Neural cell (in vitro differentiated cells): Measurements from ENCODE around the gene ADGRL3. TPM values are rescaled to one million over a fixed set of nuclear protein-coding genes. Genes with fewer than 3 reads are reported as not detected.

Source experiments
- H2AFZ ChIP-seq: fragments of 200-600, 300-800 bp; sonication (generic), shearing (Covaris generic); 2 replicates; pipeline ENCODE4 v1.6.0; 2014; ENCODE audit warnings: low read depth, mild to moderate bottlenecking, antibody characterized with exemption, low read length, moderate library complexity
- H3F3A ChIP-seq: fragments of 200-600 bp; shearing (Covaris generic); 2 replicates; pipeline ENCODE4 v1.6.1; 2016; ENCODE audit warnings: mild to moderate bottlenecking, moderate library complexity, mixed read lengths, antibody characterized with exemption, low read length; ENCODE audit not compliant: insufficient read depth, poor library complexity, severe bottlenecking
- H3K27ac ChIP-seq: fragments of 200-600, 300-800 bp; sonication (generic), shearing (Covaris generic); 2 replicates; pipeline ENCODE4 v1.5.1; 2014; ENCODE audit warnings: mild to moderate bottlenecking, low read length, moderate library complexity
- H3K27me3 ChIP-seq: fragments of 300-800, 200-600 bp; sonication (generic), shearing (Covaris generic); 2 replicates; pipeline ENCODE4 v1.6.0; 2014; ENCODE audit warnings: mild to moderate bottlenecking, low read depth, low read length, moderate library complexity; ENCODE audit not compliant: insufficient read depth
- H3K36me3 ChIP-seq: fragments of 300-800, 200-600 bp; sonication (generic), shearing (Covaris generic); 2 replicates; pipeline ENCODE4 v1.5.1; 2014; ENCODE audit warnings: mild to moderate bottlenecking, antibody characterized with exemption, low read length, moderate library complexity; ENCODE audit not compliant: insufficient read depth
- H3K4me2 ChIP-seq: fragments of 300-800, 200-600 bp; sonication (generic), shearing (Covaris generic); 2 replicates; pipeline ENCODE4 v1.6.0; 2014; ENCODE audit warnings: mild to moderate bottlenecking, low read length
- H3K4me3 ChIP-seq: fragments of 300-800, 200-600 bp; sonication (generic), shearing (Covaris generic); 2 replicates; pipeline ENCODE4 v1.5.1; 2014; ENCODE audit warnings: mild to moderate bottlenecking, low read length, moderate library complexity
- H3K79me2 ChIP-seq: fragments of 200-600 bp; shearing (Covaris generic); replicated peaks from 2 replicates; pipeline ENCODE4 v1.6.0; 2014; ENCODE audit warnings: mild to moderate bottlenecking, low read length, moderate library complexity; ENCODE audit not compliant: insufficient read depth
- H3K9ac ChIP-seq: fragments of 300-800, 200-600 bp; sonication (generic), shearing (Covaris generic); 2 replicates; pipeline ENCODE4 v1.6.1; 2016; ENCODE audit warnings: mild to moderate bottlenecking, low read length, mixed read lengths
- H3K9me2 ChIP-seq: fragments of 200-600 bp; shearing (Covaris generic); 2 replicates; pipeline ENCODE4 v1.6.1; 2016; ENCODE audit warnings: mild to moderate bottlenecking, low read length, mixed read lengths; ENCODE audit not compliant: insufficient read depth
- H3K9me3 ChIP-seq: fragments of 200-600, 300-800 bp; sonication (generic), shearing (Covaris generic); 2 replicates; pipeline ENCODE4 v1.6.1; 2016; ENCODE audit warnings: mild to moderate bottlenecking, mixed run types, low read length, moderate library complexity, mixed read lengths
- H4K20me1 ChIP-seq: fragments of 200-600 bp; shearing (Covaris generic); 2 replicates; pipeline ENCODE4 v1.6.1; 2016; ENCODE audit warnings: mild to moderate bottlenecking, mixed run types; ENCODE audit not compliant: insufficient read depth
- EP300 ChIP-seq: fragments of 450-650 bp; conservative IDR thresholded peaks from 2 replicates; pipeline ENCODE4 v1.6.1; 2014; ENCODE audit warnings: antibody characterized with exemption, mild to moderate bottlenecking, moderate library complexity; ENCODE audit not compliant: poor library complexity, severe bottlenecking
- EZH2 ChIP-seq: fragments of 200-600, 300-800 bp; shearing (Covaris generic), sonication (generic); IDR thresholded peaks from 2 replicates; pipeline ENCODE4 v1.6.1; 2014; ENCODE audit warnings: antibody characterized with exemption, low read length, borderline replicate concordance, mild to moderate bottlenecking; ENCODE audit not compliant: insufficient read depth, poor library complexity, severe bottlenecking
- MXI1 ChIP-seq: fragments of 450-650 bp; conservative IDR thresholded peaks from 2 replicates; pipeline ENCODE4 v1.6.1; 2014; ENCODE audit warnings: antibody characterized with exemption, mild to moderate bottlenecking; ENCODE audit not compliant: poor library complexity, severe bottlenecking
- POLR2AphosphoS5 ChIP-seq: IDR thresholded peaks from 2 replicates; pipeline ENCODE4 v1.6.1; 2012
- RAD21 ChIP-seq: fragments of 450-650 bp; conservative IDR thresholded peaks from 2 replicates; pipeline ENCODE4 v1.6.1; 2014; ENCODE audit warnings: antibody characterized with exemption, mild to moderate bottlenecking, moderate library complexity
- REST ChIP-seq: IDR thresholded peaks from 2 replicates; pipeline ENCODE4 v1.6.1; 2012; ENCODE audit warnings: borderline replicate concordance
- SMC3 ChIP-seq: fragments of 450-650 bp; conservative IDR thresholded peaks from 2 replicates; pipeline ENCODE4 v1.6.1; 2014; ENCODE audit warnings: antibody characterized with exemption, mild to moderate bottlenecking, moderate library complexity; ENCODE audit not compliant: poor library complexity
- TAF1 ChIP-seq: IDR thresholded peaks from 2 replicates; pipeline ENCODE4 v1.6.1; 2012; ENCODE audit warnings: low read depth
- polyA plus RNA-seq: library from polyadenylated mRNA; depleted of rRNA; stranded (reverse); fragments of >200 nt; gene quantifications from 2 replicates; pipeline ENCODE4 v1.2.3, GENCODE V29; 2014
- TF ChIP-seq, protein P1 (sequence below): fragments of 450-650 bp; IDR thresholded peaks from 2 replicates; pipeline ENCODE4 v1.5.1; 2014; ENCODE audit warnings: antibody characterized with exemption, mild to moderate bottlenecking, moderate library complexity; ENCODE audit not compliant: poor library complexity, severe bottlenecking

ADGRL3 gene
- polyA plus RNA-seq, 1 donor from 2014 or later = 99.4 TPM

GRCh38 chr4:61446941-61447340 is 246.8 kb downstream of the ADGRL3 start:
- Histone ChIP-seq H2AFZ (no peak overlapping the region), H3K4me2 (no peak overlapping the region), H3K4me3 (no peak overlapping the region)

DNA sequence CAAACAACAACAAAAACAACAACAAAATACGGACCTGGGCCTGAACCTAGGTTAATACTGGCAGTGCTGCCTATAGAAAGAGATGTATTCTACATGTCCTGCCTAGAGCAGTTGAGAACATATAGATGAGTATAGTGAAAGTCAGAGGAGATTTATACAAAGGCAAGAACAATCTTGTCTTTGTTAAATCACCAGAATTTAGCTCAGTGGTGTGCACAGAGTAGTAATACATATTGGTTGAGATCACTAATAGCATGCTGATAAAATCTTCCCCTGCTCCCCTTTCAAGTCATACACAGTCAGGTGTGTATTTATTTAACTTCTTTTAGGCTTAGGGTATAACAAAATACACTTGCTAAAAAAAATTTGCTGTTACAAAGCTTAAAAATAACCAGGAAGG is 247.8 kb downstream of the ADGRL3 start:
- H3K9me3 ChIP-seq = no peaks in the 10 kb centered on the region
- no peak overlapping the region for H3K27ac ChIP-seq
- no peak overlapping the region for H2AFZ ChIP-seq
- H3K4me3 ChIP-seq = no peak overlapping the region
- H3F3A ChIP-seq = no peaks in the 10 kb centered on the region
- H3K27me3 ChIP-seq = no peaks in the 10 kb centered on the region
- no peak overlapping the region for H3K9ac ChIP-seq
- no peak overlapping the region for H3K4me2 ChIP-seq
- no peaks in the 10 kb centered on the region for H3K36me3 ChIP-seq
- no peak for TF ChIP-seq POLR2AphosphoS5
- TF ChIP-seq, protein P1, sequence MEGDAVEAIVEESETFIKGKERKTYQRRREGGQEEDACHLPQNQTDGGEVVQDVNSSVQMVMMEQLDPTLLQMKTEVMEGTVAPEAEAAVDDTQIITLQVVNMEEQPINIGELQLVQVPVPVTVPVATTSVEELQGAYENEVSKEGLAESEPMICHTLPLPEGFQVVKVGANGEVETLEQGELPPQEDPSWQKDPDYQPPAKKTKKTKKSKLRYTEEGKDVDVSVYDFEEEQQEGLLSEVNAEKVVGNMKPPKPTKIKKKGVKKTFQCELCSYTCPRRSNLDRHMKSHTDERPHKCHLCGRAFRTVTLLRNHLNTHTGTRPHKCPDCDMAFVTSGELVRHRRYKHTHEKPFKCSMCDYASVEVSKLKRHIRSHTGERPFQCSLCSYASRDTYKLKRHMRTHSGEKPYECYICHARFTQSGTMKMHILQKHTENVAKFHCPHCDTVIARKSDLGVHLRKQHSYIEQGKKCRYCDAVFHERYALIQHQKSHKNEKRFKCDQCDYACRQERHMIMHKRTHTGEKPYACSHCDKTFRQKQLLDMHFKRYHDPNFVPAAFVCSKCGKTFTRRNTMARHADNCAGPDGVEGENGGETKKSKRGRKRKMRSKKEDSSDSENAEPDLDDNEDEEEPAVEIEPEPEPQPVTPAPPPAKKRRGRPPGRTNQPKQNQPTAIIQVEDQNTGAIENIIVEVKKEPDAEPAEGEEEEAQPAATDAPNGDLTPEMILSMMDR = no peak
- TF ChIP-seq SMC3 = no peak
- no peak for TF ChIP-seq TAF1
- no peak for TF ChIP-seq RAD21
- TF ChIP-seq REST = no peak
- TF ChIP-seq EP300 = no peak
- TF ChIP-seq MXI1 = no peak
- no peak for TF ChIP-seq EZH2
- H3K9me2 ChIP-seq = no peaks in the 10 kb centered on the region
- peaks cover 3% of the 10 kb centered on the region for H3K79me2 ChIP-seq
- no peaks in the 10 kb centered on the region for H4K20me1 ChIP-seq

More at GRCh38 chr4:61446941-61447340, 246.8 kb downstream of the ADGRL3 start:
- H3K27me3 ChIP-seq = no peaks in the 10 kb centered on the region
- no peaks in the 10 kb centered on the region for H3K36me3 ChIP-seq
- no peaks in the 10 kb centered on the region for H3F3A ChIP-seq
- no peaks in the 10 kb centered on the region for H3K9me2 ChIP-seq
- peaks cover 3% of the 10 kb centered on the region for H3K79me2 ChIP-seq
- no peak overlapping the region for H3K27ac ChIP-seq
- H4K20me1 ChIP-seq = no peaks in the 10 kb centered on the region
- H3K9me3 ChIP-seq = no peaks in the 10 kb centered on the region
- H3K9ac ChIP-seq = no peak overlapping the region
- TF ChIP-seq, protein P1 = no peak
- TF ChIP-seq RAD21 = no peak
- TF ChIP-seq POLR2AphosphoS5 = no peak
- TF ChIP-seq TAF1 = no peak
- no peak for TF ChIP-seq REST
- TF ChIP-seq MXI1 = no peak
- TF ChIP-seq SMC3 = no peak
- no peak for TF ChIP-seq EP300
